ENCODE measurements around the gene SCYGR2. TPM values are rescaled to one million over a fixed set of nuclear protein-coding genes. Genes with fewer than 3 reads are reported as not detected.

SCYGR2 gene
- total RNA-seq, 2 donors from 2014 or later = not detected

- Mint-ChIP-seq H3K4me3 (no peak overlapping the region), H3K36me3 (ENCODE audit: insufficient read depth in 2 of 2) (no peaks in the 10 kb centered on the region), H3K27me3 (ENCODE audit: low read depth) (peaks cover 12% of the 10 kb centered on the region), H3K27ac (no peak overlapping the region), H3K9me3 (no peaks in the 10 kb centered on the region), H3K4me1 (ENCODE audit: low read depth) (no peaks in the 10 kb centered on the region)
- ATAC-seq (replicated peaks in 1 of 2) (no peak), DNase-seq (no peak)
Measured at GRCh38 chr2:227643990-227644551, 45.4 kb downstream of the SCYGR2 start.

Other genes with a start within 250 kb of the SCYGR2 start
- not detected for gene TM4SF20, start 219.6 kb upstream of the SCYGR2 start, total RNA-seq
- not detected for gene SCYGR1, start 210.9 kb upstream of the SCYGR2 start, total RNA-seq
- 100 to 1,000 TPM in 1 of 2 donors, 10 to 100 TPM in 1; 98.2 to 131 TPM for gene AGFG1, start 126.7 kb upstream of the SCYGR2 start, total RNA-seq
- not detected for gene SCYGR3, start 15.9 kb downstream of the SCYGR2 start, total RNA-seq
- gene SCYGR4, start 18.6 kb downstream of the SCYGR2 start, total RNA-seq = not detected
- not detected for gene SCYGR5, start 67.9 kb downstream of the SCYGR2 start, total RNA-seq
- not detected for gene SLC19A3, start 119.1 kb downstream of the SCYGR2 start, total RNA-seq
- not detected for gene SCYGR6, start 125.9 kb downstream of the SCYGR2 start, total RNA-seq
- not detected for gene SCYGR7, start 129.4 kb downstream of the SCYGR2 start, total RNA-seq
- gene SCYGR8, start 147.0 kb downstream of the SCYGR2 start, total RNA-seq = not detected
- gene CCL20, start 214.9 kb downstream of the SCYGR2 start, total RNA-seq = 10 to 100 TPM in 1 of 2 donors, 1 to 10 TPM in 1; 1.4 to 21.9 TPM

Data from activated T-cell treated with anti-CD3 and anti-CD28 coated beads, Interleukin-2, amount 50 U/mL, for 72 hours (primary cell).